Activated CD4-positive, alpha-beta T cell treated with anti-CD3 and anti-CD28 coated beads for 36 hours (primary cell): ENCODE data around the gene TCF4. TPM values are rescaled to one million over a fixed set of nuclear protein-coding genes. Genes with fewer than 3 reads are reported as not detected.

Source experiments
- ATAC-seq: fragments of 200-7000 bp; cut with Tn5 transposase; one replicate; pipeline ENCODE4 v1.10.0; 2021; ENCODE audit warnings: mild to moderate bottlenecking, moderate library complexity
- CTCF ChIA-PET: fragments of 350-600 bp; sonication (Branson Sonifier 250); formaldehyde crosslinking; loops from one replicate; lab custom pipeline; 2021; ENCODE audit warnings: antibody characterized with exemption; lab: Charles Lee
- POLR2A ChIA-PET: fragments of 350-600 bp; sonication (Branson Sonifier 250); formaldehyde crosslinking; loops from one replicate; lab custom pipeline; 2021; ENCODE audit warnings: antibody characterized with exemption, inconsistent platforms; lab: Charles Lee
- DNase-seq: peaks from one replicate; pipeline ENCODE4 v3.0.0-alpha.2; 2020
- H3K27ac Mint-ChIP-seq: one replicate; pipeline ENCODE4 v1.8.0; 2021; ENCODE audit warnings: mixed read lengths
- H3K27me3 Mint-ChIP-seq: one replicate; pipeline ENCODE4 v1.8.0; 2021; ENCODE audit warnings: mixed read lengths
- H3K36me3 Mint-ChIP-seq: one replicate; pipeline ENCODE4 v1.8.0; 2021; ENCODE audit warnings: low read depth, mixed read lengths
- H3K4me1 Mint-ChIP-seq: one replicate; pipeline ENCODE4 v1.8.0; 2021; ENCODE audit warnings: mixed read lengths
- H3K4me3 Mint-ChIP-seq: one replicate; pipeline ENCODE4 v1.8.0; 2021; ENCODE audit warnings: mild to moderate bottlenecking, moderate library complexity, mixed read lengths
- H3K9me3 Mint-ChIP-seq: one replicate; pipeline ENCODE4 v1.8.0; 2021; ENCODE audit warnings: low read depth, mixed read lengths
- intact Hi-C, 2 experiments: fragments of 100-400 bp; cut with DNase I in 1 of 2; cut with micrococcal nuclease in 1 of 2; formaldehyde crosslinking; loops; one replicate each; pipeline versions ENCODE4 v1.14.2 to v1.15.1; 2022 to 2024; cut with DNase I, micrococcal nuclease
- total RNA-seq, 2 experiments: library from RNA; stranded (reverse); gene quantifications; one replicate each; pipeline ENCODE4 v1.2.3, GENCODE V29; 2021

The TCF4 gene
- total RNA-seq, 2 experiments from 2014 or later: 0.69 to 1.9 TPM

- ATAC-seq: no peak
- peaks cover 10% of the 10 kb centered on the region for H3K27me3 Mint-ChIP-seq
Observed at GRCh38 chr18:55353806-55354205, 234.2 kb downstream of the TCF4 start.

GRCh38 chr18:55353391-55353790, 234.6 kb downstream of the TCF4 start:
- Mint-ChIP-seq H3K9me3 (no peaks in the 10 kb centered on the region), H3K27ac (no peak overlapping the region), H3K36me3 (no peaks in the 10 kb centered on the region), H3K4me1 (no peaks in the 10 kb centered on the region), H3K27me3 (peaks cover 10% of the 10 kb centered on the region), H3K4me3 (no peak overlapping the region)
- ATAC-seq (no peak), DNase-seq (no peak)
- ChIA-PET CTCF (interaction anchor here (0.6 to 0.7 kb wide), 2 partner anchors 9 to 580 kb away, joined by 3 read pairs; no protein-coding TSS in a partner anchor), POLR2A (no interaction called here)
- intact Hi-C loops: no loop called here

More at GRCh38 chr18:55353806-55354205, 234.2 kb downstream of the TCF4 start:
- no peak for DNase-seq
- no peaks in the 10 kb centered on the region for H3K36me3 Mint-ChIP-seq
- intact Hi-C loops: no loop called here
- ChIA-PET POLR2A (no interaction called here), CTCF (interaction anchor here (0.7 to 0.8 kb wide), 2 partner anchors 10 kb away, joined by 3 read pairs; no protein-coding TSS in a partner anchor)
- no peak overlapping the region for H3K27ac Mint-ChIP-seq
- H3K4me3 Mint-ChIP-seq: no peak overlapping the region
- no peaks in the 10 kb centered on the region for H3K9me3 Mint-ChIP-seq
- H3K4me1 Mint-ChIP-seq: no peaks in the 10 kb centered on the region

GRCh38 chr18:55351980-55352714, 235.8 kb downstream of the TCF4 start:
- DNase-seq: no peak
- H3K9me3 Mint-ChIP-seq: no peaks in the 10 kb centered on the region
- H3K4me1 Mint-ChIP-seq: no peaks in the 10 kb centered on the region
- ATAC-seq: peak; percentile 26
- H3K27ac Mint-ChIP-seq: no peak overlapping the region
- H3K4me3 Mint-ChIP-seq: no peak overlapping the region
- intact Hi-C loops: no loop called here
- no peaks in the 10 kb centered on the region for H3K36me3 Mint-ChIP-seq
- H3K27me3 Mint-ChIP-seq: peaks cover 8% of the 10 kb centered on the region
- POLR2A ChIA-PET: no interaction called here
- CTCF ChIA-PET: no interaction called here

GRCh38 chr18:55351241-55351691, 236.7 kb downstream of the TCF4 start:
- CTCF ChIA-PET: interaction anchor here (0.6 kb wide), 1 partner anchor 34 kb away, joined by 3 read pairs; no protein-coding TSS in a partner anchor

GRCh38 chr18:55349685-55350084, 238.3 kb downstream of the TCF4 start:
- POLR2A ChIA-PET: no interaction called here
- H3K27ac Mint-ChIP-seq: no peak overlapping the region
- peaks cover 9% of the 10 kb centered on the region for H3K27me3 Mint-ChIP-seq
- intact Hi-C loops: no loop called here
- no peaks in the 10 kb centered on the region for H3K9me3 Mint-ChIP-seq
- CTCF ChIA-PET: no interaction called here
- H3K4me3 Mint-ChIP-seq: no peak overlapping the region
- H3K36me3 Mint-ChIP-seq: no peaks in the 10 kb centered on the region
- no peaks in the 10 kb centered on the region for H3K4me1 Mint-ChIP-seq
- ATAC-seq: no peak
- no peak for DNase-seq

More at GRCh38 chr18:55351241-55351691, 236.7 kb downstream of the TCF4 start:
- no peak for DNase-seq
- POLR2A ChIA-PET: no interaction called here
- H3K4me1 Mint-ChIP-seq: no peaks in the 10 kb centered on the region
- intact Hi-C loops: no loop called here
- ATAC-seq: no peak
- no peak overlapping the region for H3K4me3 Mint-ChIP-seq
- H3K27ac Mint-ChIP-seq: no peak overlapping the region
- no peaks in the 10 kb centered on the region for H3K36me3 Mint-ChIP-seq
- H3K27me3 Mint-ChIP-seq: peaks cover 9% of the 10 kb centered on the region
- no peaks in the 10 kb centered on the region for H3K9me3 Mint-ChIP-seq

GRCh38 chr18:55346961-55347740, 240.8 kb downstream of the TCF4 start:
- Mint-ChIP-seq H3K36me3 (no peaks in the 10 kb centered on the region), H3K9me3 (no peaks in the 10 kb centered on the region), H3K27me3 (peaks cover 5% of the 10 kb centered on the region), H3K27ac (no peak overlapping the region), H3K4me3 (no peak overlapping the region), H3K4me1 (no peaks in the 10 kb centered on the region)
- CTCF ChIA-PET: no interaction called here
- intact Hi-C loops: no loop called here
- POLR2A ChIA-PET: interaction anchor here (0.6 kb wide), 1 partner anchor 22 kb away, joined by 4 read pairs; no protein-coding TSS in a partner anchor
- ATAC-seq: no peak
- no peak for DNase-seq

GRCh38 chr18:55346387-55346786, 241.6 kb downstream of the TCF4 start:
- POLR2A ChIA-PET: no interaction called here

GRCh38 chr18:55345103-55345950, 242.7 kb downstream of the TCF4 start:
- H3K4me3 Mint-ChIP-seq: no peak overlapping the region
- DNase-seq: no peak
- ChIA-PET POLR2A (no interaction called here), CTCF (interaction anchor here (0.8 kb wide), 1 partner anchor 178 kb away, joined by 3 read pairs; no protein-coding TSS in a partner anchor)
- intact Hi-C loops: no loop called here
- no peak overlapping the region for H3K27ac Mint-ChIP-seq
- H3K36me3 Mint-ChIP-seq: no peaks in the 10 kb centered on the region
- H3K4me1 Mint-ChIP-seq: no peaks in the 10 kb centered on the region
- no peaks in the 10 kb centered on the region for H3K9me3 Mint-ChIP-seq
- H3K27me3 Mint-ChIP-seq: peaks cover 7% of the 10 kb centered on the region
- ATAC-seq: no peak

More at GRCh38 chr18:55346387-55346786, 241.6 kb downstream of the TCF4 start:
- CTCF ChIA-PET: no interaction called here
- no peak for DNase-seq
- intact Hi-C loops: no loop called here
- H3K27me3 Mint-ChIP-seq: peaks cover 7% of the 10 kb centered on the region
- H3K27ac Mint-ChIP-seq: no peak overlapping the region
- H3K36me3 Mint-ChIP-seq: no peaks in the 10 kb centered on the region
- H3K9me3 Mint-ChIP-seq: no peaks in the 10 kb centered on the region
- ATAC-seq: no peak
- H3K4me1 Mint-ChIP-seq: no peaks in the 10 kb centered on the region
- H3K4me3 Mint-ChIP-seq: no peak overlapping the region

GRCh38 chr18:55343396-55344073, 244.5 kb downstream of the TCF4 start:
- POLR2A ChIA-PET: no interaction called here
- Mint-ChIP-seq H3K27ac (no peak overlapping the region), H3K4me3 (no peak overlapping the region), H3K9me3 (no peaks in the 10 kb centered on the region), H3K36me3 (no peaks in the 10 kb centered on the region), H3K4me1 (no peaks in the 10 kb centered on the region), H3K27me3 (peaks cover 4% of the 10 kb centered on the region)
- DNase-seq: no peak
- no peak for ATAC-seq
- CTCF ChIA-PET: interaction anchor here (0.5 to 1.4 kb wide), 2 partner anchors 10 to 75 kb away, joined by 3 to 4 read pairs; no protein-coding TSS in a partner anchor
- intact Hi-C loops: no loop called here

- Mint-ChIP-seq H3K4me3 (no peak overlapping the region), H3K36me3 (no peaks in the 10 kb centered on the region), H3K27ac (no peak overlapping the region), H3K4me1 (no peaks in the 10 kb centered on the region), H3K27me3 (peaks cover 2% of the 10 kb centered on the region), H3K9me3 (no peaks in the 10 kb centered on the region)
- ChIA-PET CTCF (no interaction called here), POLR2A (interaction anchor here (0.5 kb wide), 1 partner anchor 71 kb away, joined by 6 read pairs; no protein-coding TSS in a partner anchor)
- no peak for DNase-seq
- intact Hi-C loops: no loop called here
- no peak for ATAC-seq
Observed at GRCh38 chr18:55340998-55341397, 247.0 kb downstream of the TCF4 start.
